Astrocyte (in vitro differentiated cells and primary cell): ENCODE measurements around the gene ZC3H18. TPM values are rescaled to one million over a fixed set of nuclear protein-coding genes. Genes with fewer than 3 reads are reported as not detected.

Experiments
- DNase-seq: peaks from one replicate; pipeline ENCODE4 v3.0.0-alpha.2; 2010; ENCODE audit warnings: low read depth
- FAIRE-seq: peaks from 2 replicates; lab custom pipeline; 2011; peaks lifted over from hg19 to GRCh38; lab: Jason Lieb, UNC
- H2AFZ ChIP-seq: 2 replicates; pipeline ENCODE4 v1.6.0; 2012; ENCODE audit warnings: low read depth, low read length, inconsistent platforms
- H3K27ac ChIP-seq: 2 replicates; pipeline ENCODE4 v1.5.1; 2011; ENCODE audit warnings: low read depth, low read length, inconsistent platforms
- H3K27me3 ChIP-seq: 2 replicates; pipeline ENCODE4 v1.6.0; 2011; ENCODE audit warnings: low read length, inconsistent platforms; ENCODE audit not compliant: insufficient read depth
- H3K36me3 ChIP-seq: 2 replicates; pipeline ENCODE4 v1.5.1; 2011; ENCODE audit warnings: low read length, inconsistent platforms; ENCODE audit not compliant: insufficient read depth
- H3K4me1 ChIP-seq: 2 replicates; pipeline ENCODE4 v1.5.1; 2011; ENCODE audit warnings: low read length, inconsistent platforms; ENCODE audit not compliant: insufficient read depth
- H3K4me2 ChIP-seq: 2 replicates; pipeline ENCODE4 v1.6.0; 2012; ENCODE audit warnings: low read length, inconsistent platforms
- H3K4me3 ChIP-seq: 2 replicates; pipeline ENCODE4 v1.5.1; 2011; ENCODE audit warnings: low read depth, mild to moderate bottlenecking, low read length, inconsistent platforms; ENCODE audit not compliant: insufficient read depth
- H3K79me2 ChIP-seq: 2 replicates; pipeline ENCODE4 v1.6.0; 2012; ENCODE audit warnings: mild to moderate bottlenecking, low read length, inconsistent platforms; ENCODE audit not compliant: insufficient read depth
- H3K9ac ChIP-seq: 2 replicates; pipeline ENCODE4 v1.6.0; 2012; ENCODE audit warnings: mild to moderate bottlenecking, low read length, inconsistent platforms
- H3K9me3 ChIP-seq: 2 replicates; pipeline ENCODE4 v1.5.1; 2012; ENCODE audit warnings: low read depth, mild to moderate bottlenecking, low read length, inconsistent platforms; ENCODE audit not compliant: insufficient read depth
- H4K20me1 ChIP-seq: 2 replicates; pipeline ENCODE4 v1.6.0; 2012; ENCODE audit warnings: low read length, inconsistent platforms; ENCODE audit not compliant: insufficient read depth
- H3K27ac Mint-ChIP-seq: one replicate; pipeline ENCODE4 v1.8.0; 2021; ENCODE audit warnings: mild to moderate bottlenecking, mixed read lengths; ENCODE audit not compliant: unreplicated experiment
- H3K27me3 Mint-ChIP-seq: one replicate; pipeline ENCODE4 v1.8.0; 2021; ENCODE audit warnings: low read depth, mixed read lengths; ENCODE audit not compliant: unreplicated experiment
- H3K36me3 Mint-ChIP-seq: one replicate; pipeline ENCODE4 v1.8.0; 2021; ENCODE audit warnings: low read depth, mixed read lengths; ENCODE audit not compliant: unreplicated experiment
- H3K4me1 Mint-ChIP-seq: one replicate; pipeline ENCODE4 v1.8.0; 2021; ENCODE audit warnings: low read depth, mixed read lengths; ENCODE audit not compliant: unreplicated experiment
- H3K4me3 Mint-ChIP-seq: one replicate; pipeline ENCODE4 v1.8.0; 2021; ENCODE audit warnings: mild to moderate bottlenecking, moderate library complexity, mixed read lengths; ENCODE audit not compliant: unreplicated experiment
- H3K9me3 Mint-ChIP-seq: one replicate; pipeline ENCODE4 v1.8.0; 2021; ENCODE audit warnings: mild to moderate bottlenecking, mixed read lengths; ENCODE audit not compliant: unreplicated experiment
- CTCF ChIP-seq: IDR thresholded peaks from 2 replicates; pipeline ENCODE4 v1.5.1; 2011; ENCODE audit warnings: low read depth, mild to moderate bottlenecking, inconsistent platforms, low read length, moderate library complexity; ENCODE audit not compliant: insufficient read depth
- EZH2 ChIP-seq: IDR thresholded peaks from 2 replicates; pipeline ENCODE4 v1.6.1; 2012; ENCODE audit warnings: mild to moderate bottlenecking, low read length, inconsistent platforms; ENCODE audit not compliant: insufficient read depth
- total RNA-seq: library from RNA; stranded (reverse); gene quantifications from 2 replicates; pipeline ENCODE4 v1.2.1, GENCODE V29; 2021

ZC3H18 gene
- total RNA-seq, 1 donor from 2014 or later = 32.8 TPM

- DNase-seq (no peak), FAIRE-seq (no peak)
- Histone ChIP-seq H3K27ac (no peak overlapping the region), H3K4me1 (no peaks in the 10 kb centered on the region), H3K36me3 (peaks cover 22% of the 10 kb centered on the region), H3K27me3 (no peaks in the 10 kb centered on the region), H3K79me2 (peaks cover 99% of the 10 kb centered on the region), H3K9me3 (no peaks in the 10 kb centered on the region), H3K4me2 (no peak overlapping the region), H3K4me3 (no peak overlapping the region), H3K9ac (no peak overlapping the region), H2AFZ (no peak overlapping the region), H4K20me1 (peaks cover 89% of the 10 kb centered on the region)
- no peaks in the 10 kb centered on the region for H3K9me3 Mint-ChIP-seq
- H3K36me3 Mint-ChIP-seq = peaks cover 10% of the 10 kb centered on the region
- no peak overlapping the region for H3K27ac Mint-ChIP-seq
- TF ChIP-seq EZH2 (no peak), CTCF (no peak)
- no peaks in the 10 kb centered on the region for H3K27me3 Mint-ChIP-seq
- no peaks in the 10 kb centered on the region for H3K4me1 Mint-ChIP-seq
- H3K4me3 Mint-ChIP-seq = no peak overlapping the region
These were observed 8.5 kb downstream of the ZC3H18 start for GRCh38 chr16:88578446-88579313.

GRCh38 chr16:88580371-88580770 is 10.2 kb downstream of the ZC3H18 start:
- Mint-ChIP-seq H3K4me1 (no peaks in the 10 kb centered on the region), H3K9me3 (no peaks in the 10 kb centered on the region), H3K4me3 (no peak overlapping the region)

More at GRCh38 chr16:88580371-88580770, 10.2 kb downstream of the ZC3H18 start:
- no peaks in the 10 kb centered on the region for H3K27me3 ChIP-seq
- peaks cover 97% of the 10 kb centered on the region for H3K79me2 ChIP-seq
- no peaks in the 10 kb centered on the region for H3K4me1 ChIP-seq
- Mint-ChIP-seq H3K27me3 (no peaks in the 10 kb centered on the region), H3K36me3 (peaks cover 10% of the 10 kb centered on the region), H3K27ac (no peak overlapping the region)
- no peak for FAIRE-seq
- H3K9ac ChIP-seq = no peak overlapping the region
- TF ChIP-seq CTCF (no peak), EZH2 (no peak)
- peaks cover 19% of the 10 kb centered on the region for H3K36me3 ChIP-seq
- no peak overlapping the region for H3K4me3 ChIP-seq
- H2AFZ ChIP-seq = no peak overlapping the region
- peaks cover 90% of the 10 kb centered on the region for H4K20me1 ChIP-seq
- DNase-seq = no peak
- no peak overlapping the region for H3K4me2 ChIP-seq
- no peaks in the 10 kb centered on the region for H3K9me3 ChIP-seq
- no peak overlapping the region for H3K27ac ChIP-seq
